Nucleus accumbens (tissue), 56 donors: ENCODE results near the gene SYNJ2.

Source experiments
- DNase-seq, 56 donors: peaks; one replicate each; lab custom pipeline; 2025; lab: John Stamatoyannopoulos, UW

SYNJ2 gene

GRCh38 chr6:158010591-158011477, 29.2 kb downstream of the SYNJ2 start:
- DNase-seq, result peak in 9 of 56 donors; percentile 31 to 67 (median 52)

- peak in 24 of 56 donors; percentile 24 to 74 (median 46) for DNase-seq
These were observed 29.8 kb downstream of the SYNJ2 start for GRCh38 chr6:158011478-158011920.

GRCh38 chr6:158011980-158012566, 30.4 kb downstream of the SYNJ2 start:
- peak in 1 of 56 donors; percentile 42 for DNase-seq

- DNase-seq, result no peak
These were observed 32.3 kb downstream of the SYNJ2 start for GRCh38 chr6:158013904-158014504.

GRCh38 chr6:158014505-158015187, 33.0 kb downstream of the SYNJ2 start:
- DNase-seq, result no peak

- no peak for DNase-seq
These were observed 33.5 kb downstream of the SYNJ2 start for GRCh38 chr6:158015188-158015506.

- peak in 6 of 56 donors; percentile 18 to 48 (median 32) for DNase-seq
These were observed 35.1 kb downstream of the SYNJ2 start for GRCh38 chr6:158016571-158017383.

- no peak for DNase-seq
These were observed 36.0 kb downstream of the SYNJ2 start for GRCh38 chr6:158017621-158018040.

- DNase-seq, result peak in 1 of 56 donors; percentile 58
These were observed 36.5 kb downstream of the SYNJ2 start for GRCh38 chr6:158018041-158018771.

GRCh38 chr6:158018851-158019361, 37.2 kb downstream of the SYNJ2 start:
- peak in 1 of 56 donors; percentile 42 for DNase-seq

GRCh38 chr6:158019416-158019815, 37.8 kb downstream of the SYNJ2 start:
- no peak for DNase-seq

GRCh38 chr6:158020272-158020711, 38.6 kb downstream of the SYNJ2 start:
- no peak for DNase-seq

- DNase-seq, result no peak
These were observed 39.1 kb downstream of the SYNJ2 start for GRCh38 chr6:158020811-158021210.

- DNase-seq, result no peak
These were observed 39.7 kb downstream of the SYNJ2 start for GRCh38 chr6:158021376-158021775.

- DNase-seq, result no peak
These were observed 40.4 kb downstream of the SYNJ2 start for GRCh38 chr6:158021814-158022748.

GRCh38 chr6:158022749-158023596, 41.3 kb downstream of the SYNJ2 start:
- no peak for DNase-seq

GRCh38 chr6:158023597-158023939, 41.9 kb downstream of the SYNJ2 start:
- DNase-seq, result no peak
